ENCODE results near the gene RYK.
"Not testable (repeated sequence)": the region's sequence is repeated elsewhere in the genome, so short reads cannot be mapped to it uniquely, and the experiment has no call there.

RYK gene

DNA sequence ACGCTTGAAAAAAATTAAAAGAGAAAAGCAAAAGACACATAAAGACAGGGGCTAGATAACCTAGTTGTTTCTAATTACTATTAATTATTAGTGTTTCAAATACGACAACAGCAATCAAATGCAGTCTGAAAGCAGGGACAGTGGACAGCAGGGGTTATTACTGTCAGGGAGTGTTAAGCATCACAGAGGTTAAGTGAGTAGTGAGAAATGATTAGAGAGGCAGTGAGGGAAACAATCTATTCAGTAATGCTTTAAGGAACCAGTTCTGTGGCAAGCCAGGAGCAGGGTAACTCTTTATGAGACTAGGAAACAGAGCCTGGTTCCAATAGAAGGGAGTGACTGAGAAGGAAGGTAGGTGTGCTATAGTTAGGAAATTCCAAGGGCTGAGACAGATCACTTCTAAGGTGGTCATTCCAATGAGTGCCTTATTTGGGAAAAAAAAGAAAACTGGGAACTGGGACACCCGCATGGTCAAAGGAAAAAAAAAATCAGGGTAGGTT is 15.0 kb downstream of the RYK start:
- no peak for DNase-seq (ENCODE audit: low read depth)
- TF ChIP-seq, protein P1, sequence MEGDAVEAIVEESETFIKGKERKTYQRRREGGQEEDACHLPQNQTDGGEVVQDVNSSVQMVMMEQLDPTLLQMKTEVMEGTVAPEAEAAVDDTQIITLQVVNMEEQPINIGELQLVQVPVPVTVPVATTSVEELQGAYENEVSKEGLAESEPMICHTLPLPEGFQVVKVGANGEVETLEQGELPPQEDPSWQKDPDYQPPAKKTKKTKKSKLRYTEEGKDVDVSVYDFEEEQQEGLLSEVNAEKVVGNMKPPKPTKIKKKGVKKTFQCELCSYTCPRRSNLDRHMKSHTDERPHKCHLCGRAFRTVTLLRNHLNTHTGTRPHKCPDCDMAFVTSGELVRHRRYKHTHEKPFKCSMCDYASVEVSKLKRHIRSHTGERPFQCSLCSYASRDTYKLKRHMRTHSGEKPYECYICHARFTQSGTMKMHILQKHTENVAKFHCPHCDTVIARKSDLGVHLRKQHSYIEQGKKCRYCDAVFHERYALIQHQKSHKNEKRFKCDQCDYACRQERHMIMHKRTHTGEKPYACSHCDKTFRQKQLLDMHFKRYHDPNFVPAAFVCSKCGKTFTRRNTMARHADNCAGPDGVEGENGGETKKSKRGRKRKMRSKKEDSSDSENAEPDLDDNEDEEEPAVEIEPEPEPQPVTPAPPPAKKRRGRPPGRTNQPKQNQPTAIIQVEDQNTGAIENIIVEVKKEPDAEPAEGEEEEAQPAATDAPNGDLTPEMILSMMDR (conservative IDR thresholded peaks at IDR 0.05; ENCODE audit: control insufficient read depth, insufficient read depth, low read depth, low read length): no peak

DNA sequence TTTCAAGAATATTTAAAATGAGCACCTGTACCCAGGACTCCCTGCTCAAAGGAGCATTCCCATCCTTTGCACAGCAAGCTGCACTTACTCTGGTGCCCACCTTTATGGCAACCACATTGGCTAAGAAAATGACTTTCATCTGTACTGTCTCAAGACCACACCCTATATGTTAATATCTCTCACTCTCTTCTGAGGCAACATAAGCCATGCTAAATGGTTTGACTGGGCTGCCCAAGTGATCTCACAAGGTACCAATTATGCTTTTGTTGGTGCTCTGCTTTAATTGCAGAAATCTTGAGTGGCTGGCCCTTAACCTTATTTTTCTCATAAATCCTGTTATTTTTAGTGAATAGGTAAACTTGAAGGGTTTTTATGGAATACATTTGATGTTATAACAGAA is 17.7 kb downstream of the RYK start:
- TF ChIP-seq, protein P1 (conservative IDR thresholded peaks at IDR 0.05; ENCODE audit: control insufficient read depth, insufficient read depth, low read depth, low read length): no peak
- DNase-seq (ENCODE audit: low read depth): no peak

More for the DNA sequence above, 15.0 kb downstream of the RYK start:
- H3K4me3 ChIP-seq (ENCODE audit: control insufficient read depth, low read depth, low read length): no peak overlapping the region

DNA sequence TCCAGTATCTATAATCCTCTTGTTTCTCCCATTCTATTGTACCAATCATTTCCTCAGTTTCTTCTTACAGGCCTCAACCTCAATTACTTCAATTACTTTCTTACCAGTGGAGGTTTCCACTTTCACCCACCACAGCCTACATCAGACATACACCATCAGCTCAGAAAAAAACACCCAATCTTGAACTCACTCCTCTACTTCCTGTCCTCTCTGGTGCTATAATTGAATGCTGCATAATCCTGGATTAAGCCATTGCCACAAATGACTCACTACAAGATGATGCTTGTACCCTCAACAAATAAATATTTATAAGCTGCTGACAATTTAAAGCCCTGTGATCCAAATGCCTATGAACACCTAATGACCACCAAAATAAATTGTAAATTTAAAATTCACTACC is 18.5 kb downstream of the RYK start:
- DNase-seq (ENCODE audit: low read depth): peak; percentile 81
- H3K4me3 ChIP-seq (ENCODE audit: control insufficient read depth, low read depth, low read length): no peak overlapping the region
- TF ChIP-seq, protein P1 (conservative IDR thresholded peaks at IDR 0.05; ENCODE audit: control insufficient read depth, insufficient read depth, low read depth, low read length): no peak

More for the DNA sequence above, 17.7 kb downstream of the RYK start:
- H3K4me3 ChIP-seq (ENCODE audit: control insufficient read depth, low read depth, low read length): no peak overlapping the region

DNA sequence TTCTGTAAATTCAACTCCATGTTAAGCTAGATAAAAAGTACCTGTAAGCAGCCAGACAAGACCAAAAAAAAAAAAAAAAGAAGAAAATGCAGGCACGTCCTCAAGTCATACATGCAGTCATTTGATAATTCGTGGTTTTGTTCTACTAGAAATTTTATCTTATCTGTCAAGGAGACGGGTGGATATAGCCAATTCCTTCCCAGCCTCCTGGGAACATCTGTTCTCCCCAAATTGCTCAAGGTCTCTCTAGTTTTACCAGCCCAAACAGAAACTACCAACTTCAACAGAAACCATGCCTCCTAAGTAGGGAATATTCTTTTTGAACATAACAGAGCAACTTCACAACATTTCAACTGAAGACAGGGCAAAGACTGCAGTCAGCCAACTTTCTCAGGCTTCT is 19.5 kb downstream of the RYK start:
- no peak for DNase-seq (ENCODE audit: low read depth)
- TF ChIP-seq, protein P1 (conservative IDR thresholded peaks at IDR 0.05; ENCODE audit: control insufficient read depth, insufficient read depth, low read depth, low read length): no peak
- no peak overlapping the region for H3K4me3 ChIP-seq (ENCODE audit: control insufficient read depth, low read depth, low read length)

DNA sequence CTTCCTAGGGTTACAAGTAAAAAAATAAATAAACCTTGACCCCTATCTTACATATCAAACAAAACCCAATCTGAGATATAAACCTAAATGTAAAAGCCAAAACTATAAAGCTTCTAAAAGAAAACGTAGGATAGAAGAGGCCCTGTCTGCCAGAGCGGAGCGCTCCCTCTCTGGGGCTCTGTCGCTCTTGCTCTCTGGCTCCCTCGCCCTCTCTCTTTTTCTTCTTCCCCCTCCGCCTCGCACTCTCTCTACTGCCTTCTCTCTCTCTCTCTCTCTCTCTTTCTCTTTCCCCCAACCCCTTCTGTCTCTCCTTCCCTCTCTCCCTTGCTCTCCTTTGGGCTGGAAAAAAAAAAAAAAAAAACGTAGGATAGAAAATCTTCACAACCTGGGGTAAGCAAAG is 21.6 kb downstream of the RYK start:
- DNase-seq (ENCODE audit: low read depth): no peak
- no peak overlapping the region for H3K4me3 ChIP-seq (ENCODE audit: control insufficient read depth, low read depth, low read length)
- TF ChIP-seq, protein P1 (conservative IDR thresholded peaks at IDR 0.05; ENCODE audit: control insufficient read depth, insufficient read depth, low read depth, low read length): no peak

DNA sequence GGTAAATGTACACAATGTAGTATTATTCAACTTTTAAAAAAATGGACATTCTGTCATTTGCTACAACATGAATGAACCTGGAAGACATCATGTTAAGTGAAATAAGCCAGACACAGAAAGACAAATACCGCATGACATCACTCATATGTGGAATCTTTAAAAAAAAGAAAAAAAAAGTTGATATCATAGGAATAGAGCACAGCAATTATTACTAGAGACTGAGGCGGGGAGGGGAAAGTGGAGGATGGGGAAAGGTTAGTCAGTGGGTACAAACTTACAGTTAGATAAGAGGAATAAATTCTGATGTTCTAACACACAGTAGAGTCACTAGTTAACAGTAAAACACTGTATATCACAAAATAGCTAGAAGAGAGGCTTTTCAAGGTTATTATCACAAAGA is 22.2 kb downstream of the RYK start:
- no peak overlapping the region for H3K4me3 ChIP-seq (ENCODE audit: control insufficient read depth, low read depth, low read length)
- TF ChIP-seq, protein P1 (conservative IDR thresholded peaks at IDR 0.05; ENCODE audit: control insufficient read depth, insufficient read depth, low read depth, low read length): no peak
- no peak for DNase-seq (ENCODE audit: low read depth)

DNA sequence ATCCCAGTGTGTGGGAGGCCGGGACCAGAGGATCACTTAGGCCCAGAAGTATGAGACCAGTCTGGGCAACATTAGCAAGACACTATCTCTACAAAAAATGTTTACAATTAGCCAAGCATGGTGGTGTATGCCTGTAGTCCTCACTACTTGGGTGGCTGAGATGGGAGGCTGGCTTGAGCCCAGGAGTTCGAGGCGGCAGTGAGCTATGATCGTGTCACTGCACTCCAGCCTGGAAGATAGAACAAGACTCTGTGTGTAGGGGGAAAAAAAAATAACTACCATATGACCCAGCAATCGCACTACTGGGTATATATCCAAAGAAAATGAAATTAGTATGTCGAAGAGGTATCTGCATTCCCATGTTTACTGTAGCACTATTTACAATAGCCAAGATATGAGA is 22.6 kb downstream of the RYK start:
- DNase-seq (ENCODE audit: low read depth): peak; percentile 22
- TF ChIP-seq, protein P1 (conservative IDR thresholded peaks at IDR 0.05; ENCODE audit: control insufficient read depth, insufficient read depth, low read depth, low read length): no peak
- no peak overlapping the region for H3K4me3 ChIP-seq (ENCODE audit: control insufficient read depth, low read depth, low read length)

DNA sequence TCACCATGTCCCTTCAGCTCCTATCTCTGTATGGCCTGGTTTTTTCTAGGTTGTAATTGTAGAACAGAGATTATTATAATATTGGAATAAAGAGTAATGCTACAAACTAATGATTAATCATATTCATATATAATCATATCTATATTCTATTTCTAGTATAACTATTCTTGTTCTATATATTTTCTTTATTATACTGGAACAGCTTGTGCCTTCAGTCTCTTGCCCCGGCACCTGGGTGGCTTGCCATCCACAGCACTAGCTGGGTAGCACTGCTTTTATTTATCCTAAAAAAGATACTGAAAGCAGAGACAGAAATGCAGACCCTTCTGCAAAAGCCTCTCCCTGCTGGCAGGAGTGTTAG is 25.9 kb downstream of the RYK start:
- not testable (repeated sequence) for H3K4me3 ChIP-seq (ENCODE audit: control insufficient read depth, low read depth, low read length); DNase-seq (ENCODE audit: low read depth)

All from fibroblast of mammary gland (primary cell).